GM12874 (cell line): Measurements from ENCODE around the gene CRB3.

Experiments used
- CTCF ChIP-seq: IDR thresholded peaks from 2 replicates; pipeline ENCODE4 v1.5.1; 2011; ENCODE audit warnings: low read depth, mild to moderate bottlenecking, control low read depth, low read length, moderate library complexity; ENCODE audit not compliant: insufficient read depth

CRB3 gene

GRCh38 chr19:6453951-6454565, 10.0 kb upstream of the CRB3 start:
- TF ChIP-seq CTCF: no peak

- no peak for TF ChIP-seq CTCF
Observed at GRCh38 chr19:6455924-6456323, 8.1 kb upstream of the CRB3 start.

GRCh38 chr19:6457958-6458694, 5.9 kb upstream of the CRB3 start:
- TF ChIP-seq CTCF: no peak

- TF ChIP-seq CTCF: no peak
Observed at GRCh38 chr19:6458695-6459261, 5.3 kb upstream of the CRB3 start.

GRCh38 chr19:6459262-6460098, 4.6 kb upstream of the CRB3 start, which contains the start of gene SLC25A23:
Gene SLC25A23 (minus strand): TSS chr19:6459792. CDS start chr19:6459628, 164 bp downstream.
- TF ChIP-seq CTCF: no peak

GRCh38 chr19:6460099-6460884, 3.8 kb upstream of the CRB3 start:
- TF ChIP-seq CTCF: peak; percentile 72
